ENCODE data around the gene CROCC2. TPM values are rescaled to one million over a fixed set of nuclear protein-coding genes. Genes with fewer than 3 reads are reported as not detected.

The CROCC2 gene
- total RNA-seq, 6 donors from 2014 or later, result 0.23 to 17.8 (median 7.6) TPM

DNA sequence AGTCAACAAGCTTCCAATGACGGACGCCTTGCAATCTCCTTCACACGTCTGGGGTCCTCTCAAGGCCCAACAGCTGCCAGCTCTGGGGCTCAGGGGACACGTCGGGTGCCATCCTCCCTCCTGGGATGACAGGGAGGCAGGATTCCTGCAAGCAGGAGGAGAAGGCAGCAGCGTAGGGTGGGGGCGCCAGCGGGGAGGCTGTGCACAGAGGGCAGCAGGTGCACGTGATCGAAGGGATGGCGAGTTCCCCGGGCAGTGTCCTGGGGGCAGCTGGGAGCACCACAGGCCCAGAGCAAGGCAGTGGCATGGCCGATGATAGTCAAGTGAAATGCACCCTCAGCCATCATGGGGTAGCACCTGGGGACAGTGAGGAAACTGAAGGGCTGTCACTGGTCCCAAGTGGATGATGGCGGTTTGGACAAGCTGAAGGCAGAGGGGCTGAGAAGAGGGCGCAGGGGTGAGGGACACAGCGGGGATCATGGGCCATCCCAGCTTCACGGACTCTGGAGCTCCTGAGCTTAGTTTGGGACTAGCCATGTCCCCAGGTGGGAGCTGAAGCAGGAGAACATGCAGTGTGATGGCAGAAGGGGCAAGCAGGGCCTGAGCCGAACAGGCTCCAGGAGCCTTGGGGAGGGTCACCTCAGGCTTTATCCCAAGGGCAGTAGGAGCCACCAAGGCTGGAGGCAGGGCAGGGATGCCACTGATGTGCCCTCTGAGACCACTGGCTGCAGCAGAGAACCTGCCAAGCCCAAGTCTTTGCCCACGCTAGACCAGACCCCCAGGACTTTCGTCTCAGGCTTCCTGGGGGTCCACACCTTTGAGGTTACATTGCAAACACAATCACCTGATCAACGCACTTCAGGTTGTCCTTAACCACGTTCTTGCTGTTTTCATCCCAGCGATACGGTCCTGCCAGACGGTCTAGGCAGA is 76.0 kb downstream of the CROCC2 start:
- WGBS, 2 donors, result 83 to 88% methylated on average over 21 to 25 of the region's 25 CpGs
- Histone ChIP-seq H3K9me3 (no peaks in the 10 kb centered on the region), H3K36me3 (no peaks in the 10 kb centered on the region), H3K27me3 (no peaks in the 10 kb centered on the region), H3K4me3 (no peak overlapping the region), H3K4me1 (peaks cover 11 to 23% (median 17%) of the 10 kb centered on the region in 4 donors), H3K27ac (no peak overlapping the region)
- ATAC-seq (ENCODE audit: low FRiP score in 2 of 2) (peak in 1 of 2 donors; percentile 21), DNase-seq (peak; percentile 15 to 72)
- TF ChIP-seq, protein P1, sequence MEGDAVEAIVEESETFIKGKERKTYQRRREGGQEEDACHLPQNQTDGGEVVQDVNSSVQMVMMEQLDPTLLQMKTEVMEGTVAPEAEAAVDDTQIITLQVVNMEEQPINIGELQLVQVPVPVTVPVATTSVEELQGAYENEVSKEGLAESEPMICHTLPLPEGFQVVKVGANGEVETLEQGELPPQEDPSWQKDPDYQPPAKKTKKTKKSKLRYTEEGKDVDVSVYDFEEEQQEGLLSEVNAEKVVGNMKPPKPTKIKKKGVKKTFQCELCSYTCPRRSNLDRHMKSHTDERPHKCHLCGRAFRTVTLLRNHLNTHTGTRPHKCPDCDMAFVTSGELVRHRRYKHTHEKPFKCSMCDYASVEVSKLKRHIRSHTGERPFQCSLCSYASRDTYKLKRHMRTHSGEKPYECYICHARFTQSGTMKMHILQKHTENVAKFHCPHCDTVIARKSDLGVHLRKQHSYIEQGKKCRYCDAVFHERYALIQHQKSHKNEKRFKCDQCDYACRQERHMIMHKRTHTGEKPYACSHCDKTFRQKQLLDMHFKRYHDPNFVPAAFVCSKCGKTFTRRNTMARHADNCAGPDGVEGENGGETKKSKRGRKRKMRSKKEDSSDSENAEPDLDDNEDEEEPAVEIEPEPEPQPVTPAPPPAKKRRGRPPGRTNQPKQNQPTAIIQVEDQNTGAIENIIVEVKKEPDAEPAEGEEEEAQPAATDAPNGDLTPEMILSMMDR (IDR thresholded peaks at IDR 0.05), result no peak
- no peak for TF ChIP-seq EP300 (IDR thresholded peaks at IDR 0.05)
- TF ChIP-seq POLR2AphosphoS5 (IDR thresholded peaks at IDR 0.05), result no peak
- TF ChIP-seq POLR2A (IDR thresholded peaks at IDR 0.05), result no peak

DNA sequence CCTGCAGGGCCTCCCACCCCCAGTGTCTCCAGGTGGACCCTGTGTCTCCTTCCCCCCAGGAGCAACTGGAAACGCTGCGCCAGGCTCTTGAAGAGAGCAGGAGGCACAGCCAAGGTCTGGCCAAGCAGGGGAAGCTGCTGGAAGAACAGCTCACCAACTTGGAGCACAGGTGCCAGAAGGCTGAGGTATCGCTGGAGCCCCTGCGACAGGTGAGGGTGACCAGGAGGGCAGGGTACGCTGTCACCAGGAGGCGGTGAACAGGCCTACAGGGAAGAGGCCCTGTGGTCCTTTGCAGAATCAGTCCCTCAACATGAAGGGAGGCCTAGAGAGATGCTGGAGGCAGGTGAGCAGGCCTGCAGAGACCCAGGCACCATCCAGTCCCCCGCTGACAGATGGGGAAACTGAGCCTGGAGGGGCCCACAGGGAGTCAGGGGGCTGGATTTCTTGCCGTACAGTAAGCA is 76.7 kb downstream of the CROCC2 start:
- TF ChIP-seq POLR2AphosphoS5 (IDR thresholded peaks at IDR 0.05), result no peak
- TF ChIP-seq POLR2A (IDR thresholded peaks at IDR 0.05), result no peak
- no peak for TF ChIP-seq EP300 (IDR thresholded peaks at IDR 0.05)
- no peak for ATAC-seq (ENCODE audit: low FRiP score in 2 of 2)

DNA sequence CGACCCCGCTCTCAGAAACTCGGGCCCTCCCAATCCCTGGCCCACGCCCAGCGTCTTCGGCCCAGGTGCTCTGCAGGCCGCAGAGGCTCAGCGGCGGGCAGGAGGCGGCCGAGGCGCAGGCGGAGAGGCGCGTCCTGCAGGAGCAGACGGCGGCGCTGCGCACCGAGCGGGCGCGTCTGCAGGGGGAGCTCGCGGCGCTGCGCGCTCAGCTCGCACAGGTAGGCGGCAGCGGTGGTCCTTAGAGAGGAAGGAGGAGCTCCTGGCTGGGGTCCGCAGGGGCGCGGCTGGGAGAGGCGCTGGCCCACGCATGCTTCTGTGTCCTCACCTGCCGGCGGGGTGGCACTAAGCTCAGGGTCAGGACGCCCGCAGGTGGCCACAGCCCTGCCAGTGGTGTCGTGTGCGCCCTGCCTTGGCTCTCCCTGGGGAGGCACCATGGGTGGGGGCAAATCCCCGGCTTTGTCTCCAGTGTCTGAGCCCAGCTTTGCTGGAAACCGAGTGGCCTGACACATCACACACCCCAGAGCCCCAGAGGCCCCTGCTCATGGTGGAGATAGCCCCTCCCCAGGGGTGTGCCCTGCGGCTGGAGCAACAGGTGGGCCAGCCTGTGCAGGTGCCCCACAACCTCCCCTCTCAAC is 77.3 kb downstream of the CROCC2 start:
- DNase-seq (peak; percentile 60 to 92), ATAC-seq (ENCODE audit: low FRiP score in 2 of 2) (peak; percentile 56 to 72)
- H3K27me3 ChIP-seq, result no peaks in the 10 kb centered on the region
- no peak for TF ChIP-seq EP300 (IDR thresholded peaks at IDR 0.05)
- TF ChIP-seq, protein P1 (IDR thresholded peaks at IDR 0.05), result peak in 4 of 6 experiments; percentile 52 to 76 (median 64)
- H3K9me3 ChIP-seq, result no peaks in the 10 kb centered on the region
- H3K4me1 ChIP-seq, result peaks cover 19 to 34% (median 27%) of the 10 kb centered on the region in 4 donors
- H3K4me3 ChIP-seq, result peak overlapping the region in 1 of 4 donors; percentile 8
- H3K36me3 ChIP-seq, result no peaks in the 10 kb centered on the region
- 0 to 9% methylated on average over 1 to 31 of the region's 45 CpGs for WGBS, 2 donors
- no peak overlapping the region for H3K27ac ChIP-seq

More for the DNA sequence above, 76.7 kb downstream of the CROCC2 start:
- Histone ChIP-seq H3K27me3 (no peaks in the 10 kb centered on the region), H3K4me3 (no peak overlapping the region), H3K9me3 (no peaks in the 10 kb centered on the region), H3K36me3 (no peaks in the 10 kb centered on the region), H3K4me1 (peaks cover 18 to 30% (median 24%) of the 10 kb centered on the region in 4 donors), H3K27ac (no peak overlapping the region)
- peak; percentile 14 to 30 for DNase-seq
- 88 to 94% methylated on average over 8 of the region's 8 CpGs for WGBS, 2 donors

DNA sequence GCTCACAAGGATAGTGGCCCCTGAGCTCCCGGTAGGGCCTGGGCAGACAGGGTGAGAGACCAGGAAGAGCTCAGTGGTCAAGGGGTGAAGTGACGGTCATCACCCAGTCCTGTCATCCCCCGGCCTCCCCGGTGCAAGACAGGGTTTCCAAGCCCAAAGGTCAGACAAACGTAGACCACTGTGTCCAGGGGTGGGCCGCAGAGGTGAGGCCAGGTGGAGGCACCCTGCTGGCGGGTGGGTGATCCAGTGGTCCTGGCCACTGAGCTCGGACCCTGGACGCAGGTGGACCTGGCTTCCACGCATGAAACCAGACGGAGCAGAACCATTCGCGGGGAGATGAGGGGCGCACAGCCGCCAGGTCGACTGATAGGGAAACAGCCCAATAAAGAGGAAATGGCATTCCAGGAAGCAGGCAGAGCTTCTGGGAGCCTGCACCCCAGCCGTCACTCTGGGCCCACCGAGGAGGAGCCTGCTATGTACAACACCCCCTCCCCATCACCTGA is 77.9 kb downstream of the CROCC2 start:
- Histone ChIP-seq H3K27ac (no peak overlapping the region), H3K4me3 (no peak overlapping the region), H3K36me3 (no peaks in the 10 kb centered on the region), H3K4me1 (peaks cover 19 to 34% (median 27%) of the 10 kb centered on the region in 4 donors), H3K9me3 (no peaks in the 10 kb centered on the region), H3K27me3 (no peaks in the 10 kb centered on the region)
- DNase-seq (peak; percentile 20 to 70), ATAC-seq (ENCODE audit: low FRiP score in 2 of 2) (peak in 1 of 2 donors; percentile 3)
- WGBS, 2 donors, result 55 to 59% methylated on average over 5 to 18 of the region's 18 CpGs
- TF ChIP-seq, protein P1 (IDR thresholded peaks at IDR 0.05), result no peak
- TF ChIP-seq POLR2A (IDR thresholded peaks at IDR 0.05), result no peak
- no peak for TF ChIP-seq EP300 (IDR thresholded peaks at IDR 0.05)
- no peak for TF ChIP-seq POLR2AphosphoS5 (IDR thresholded peaks at IDR 0.05)
